NCI-H2227 treated with DMSO at 0.1 percent for 48 hours (cell line): ENCODE measurements around the gene MBNL1.
"Not testable (repeated sequence)": the region's sequence is repeated elsewhere in the genome, so short reads cannot be mapped to it uniquely, and the experiment has no call there.

Source experiments
- DNase-seq: peaks from one replicate; lab custom pipeline; 2025; lab: John Stamatoyannopoulos, UW

MBNL1 gene

DNA sequence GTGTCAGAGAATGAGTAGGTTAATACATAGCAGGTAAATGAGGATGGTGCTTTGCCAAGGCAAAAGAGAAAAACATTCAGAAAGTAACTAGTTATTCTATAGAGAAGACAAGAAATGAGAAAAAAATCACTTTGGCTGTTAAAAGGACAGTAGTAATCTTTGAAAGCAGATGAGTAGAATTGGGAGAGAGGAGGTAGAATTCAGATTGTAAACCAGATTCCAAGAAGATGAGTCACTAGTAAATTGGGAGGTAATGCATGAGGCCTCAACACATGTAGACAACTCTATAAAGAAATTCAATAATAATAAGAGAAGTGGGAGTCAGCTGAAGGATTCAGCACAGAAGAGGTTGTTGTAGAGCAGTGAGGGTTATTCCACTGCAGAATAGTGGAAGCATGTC is 81.4 kb downstream of the MBNL1 start:
- no peak for DNase-seq

DNA sequence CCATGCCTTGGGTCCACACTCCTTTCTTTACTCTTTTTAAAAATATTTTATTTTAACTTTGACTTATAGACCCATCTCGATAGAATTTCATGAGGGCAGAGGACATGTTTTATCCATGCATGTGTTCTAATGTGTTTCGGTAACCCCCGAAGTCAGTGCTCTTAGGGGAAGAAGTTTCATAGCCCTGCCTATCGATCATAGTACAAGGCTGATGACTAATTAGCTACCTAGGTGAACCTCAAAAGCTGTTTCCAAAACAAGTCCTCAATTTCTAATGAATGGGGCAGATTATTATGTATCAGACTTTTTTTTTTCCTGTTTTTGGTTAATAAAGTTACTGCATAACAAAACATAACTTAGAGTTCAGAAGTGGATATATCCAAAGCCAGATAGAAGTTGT is 82.0 kb downstream of the MBNL1 start:
- no peak for DNase-seq

DNA sequence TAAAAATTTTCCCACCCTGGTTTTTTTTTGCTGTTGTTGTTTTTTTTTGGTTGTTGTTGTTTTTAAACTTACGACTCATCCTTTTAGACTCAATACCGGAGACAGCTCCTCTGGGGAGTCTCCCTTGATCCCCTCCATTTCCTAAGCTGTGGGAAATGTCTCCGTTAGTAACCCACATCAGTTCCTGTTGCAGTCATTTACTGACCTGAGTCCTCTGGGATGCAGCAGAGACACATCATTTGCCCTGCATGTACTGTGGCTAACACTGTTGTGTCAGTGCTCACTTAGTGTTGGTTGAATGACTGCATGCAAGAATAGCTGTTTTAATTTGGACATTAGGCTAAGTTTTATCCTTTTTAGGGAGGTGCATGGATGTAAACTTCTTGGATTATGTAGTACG is 83.8 kb downstream of the MBNL1 start:
- DNase-seq, result no peak

DNA sequence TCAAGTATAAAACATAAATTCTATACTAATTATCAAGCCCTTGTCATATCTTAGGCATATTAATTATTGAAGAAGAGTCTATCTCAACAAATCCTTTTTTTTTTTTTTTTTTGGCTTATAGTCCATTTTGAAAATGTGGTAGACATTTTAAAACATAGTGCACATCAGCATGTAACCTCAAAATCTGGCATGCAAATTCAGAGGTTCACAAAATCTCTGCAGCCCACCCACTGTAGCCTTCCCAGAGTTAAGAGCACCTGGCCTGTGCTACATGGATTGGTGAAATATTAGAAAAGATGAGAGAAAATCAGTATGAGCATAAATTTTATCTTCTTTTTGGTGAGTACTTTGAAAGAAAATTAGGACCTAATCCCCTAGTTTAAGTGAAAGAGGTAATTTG is 84.8 kb downstream of the MBNL1 start:
- DNase-seq, result no peak

DNA sequence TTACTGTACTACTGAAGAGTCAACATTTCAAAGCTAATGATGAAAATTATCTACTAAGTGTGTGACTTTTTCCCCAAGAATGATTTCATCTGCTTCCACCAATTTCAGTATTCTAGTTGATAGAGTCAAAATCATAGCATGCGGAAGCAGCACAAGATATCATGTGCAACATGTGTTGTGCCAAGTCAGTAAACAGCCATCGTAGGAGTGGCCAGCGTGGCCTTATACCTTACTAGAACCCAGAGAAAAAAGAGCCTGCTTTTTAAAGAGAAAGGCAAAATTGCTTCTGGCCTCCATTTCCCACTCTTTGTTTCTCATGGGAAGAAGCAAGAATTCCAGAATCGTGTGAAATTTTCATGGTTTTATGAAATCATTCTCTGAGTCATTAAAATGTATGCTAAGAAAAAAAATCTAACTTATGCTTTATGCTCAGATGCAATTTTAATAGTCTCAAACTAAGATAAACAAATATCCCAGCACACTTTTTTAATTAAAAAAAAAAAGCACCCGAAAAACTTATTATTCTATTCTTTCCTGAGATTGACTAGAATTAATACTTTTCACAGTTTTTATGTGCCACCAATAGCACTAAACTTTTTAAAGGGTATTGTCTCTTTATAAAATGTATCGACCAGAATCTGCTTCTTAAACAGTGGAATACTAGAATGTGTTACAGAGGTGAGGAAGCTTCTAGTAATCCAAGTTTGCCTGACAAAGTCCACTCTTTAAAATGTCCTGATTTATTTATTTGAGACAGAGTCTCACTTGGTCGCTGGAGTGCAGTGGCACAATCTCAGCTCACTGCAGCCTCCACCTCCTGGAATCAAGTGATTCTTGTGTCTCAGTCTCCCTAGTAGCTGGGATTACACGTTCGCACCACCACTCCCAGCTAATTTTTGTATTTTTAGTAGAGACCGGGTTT is 87.3 kb downstream of the MBNL1 start:
- DNase-seq, result no peak

DNA sequence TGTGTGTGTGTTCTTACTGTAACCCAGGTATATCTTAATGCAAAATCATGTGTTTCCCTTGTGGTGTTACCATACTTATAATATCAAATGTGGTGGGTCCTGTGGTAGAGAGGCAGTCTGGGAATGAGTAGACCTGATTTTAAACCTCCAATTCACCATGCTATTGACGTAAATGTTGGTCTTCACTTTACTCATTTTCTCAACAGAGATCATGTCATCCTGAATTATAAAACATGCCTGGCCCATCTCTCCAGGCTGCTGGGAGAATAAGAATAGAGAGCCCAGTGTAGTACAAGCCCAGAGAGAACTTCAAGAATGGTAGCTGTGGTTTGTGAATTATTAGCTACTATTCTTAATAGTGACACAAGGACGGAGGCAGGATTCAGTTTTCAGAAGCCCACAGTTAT is 88.1 kb downstream of the MBNL1 start:
- no peak for DNase-seq

DNA sequence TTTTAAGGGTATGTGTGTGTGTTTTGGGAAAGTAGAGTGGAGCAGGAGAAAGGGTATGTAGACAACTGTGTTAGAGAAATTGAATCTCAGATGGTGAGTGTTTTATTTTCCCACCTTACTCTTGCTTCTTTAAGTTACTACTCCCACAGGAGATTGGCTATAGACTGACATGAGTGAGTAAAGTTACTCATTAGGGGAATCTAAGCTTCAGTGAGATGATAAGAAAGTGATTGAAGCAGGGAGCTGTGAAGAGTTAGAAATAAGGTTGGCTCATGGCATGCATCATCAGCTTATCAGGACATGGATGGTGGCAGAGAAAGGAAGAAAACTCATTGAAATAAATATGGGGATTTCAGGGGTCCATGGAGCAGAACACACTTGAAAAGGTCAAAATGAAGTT is 88.9 kb downstream of the MBNL1 start:
- no peak for DNase-seq

DNA sequence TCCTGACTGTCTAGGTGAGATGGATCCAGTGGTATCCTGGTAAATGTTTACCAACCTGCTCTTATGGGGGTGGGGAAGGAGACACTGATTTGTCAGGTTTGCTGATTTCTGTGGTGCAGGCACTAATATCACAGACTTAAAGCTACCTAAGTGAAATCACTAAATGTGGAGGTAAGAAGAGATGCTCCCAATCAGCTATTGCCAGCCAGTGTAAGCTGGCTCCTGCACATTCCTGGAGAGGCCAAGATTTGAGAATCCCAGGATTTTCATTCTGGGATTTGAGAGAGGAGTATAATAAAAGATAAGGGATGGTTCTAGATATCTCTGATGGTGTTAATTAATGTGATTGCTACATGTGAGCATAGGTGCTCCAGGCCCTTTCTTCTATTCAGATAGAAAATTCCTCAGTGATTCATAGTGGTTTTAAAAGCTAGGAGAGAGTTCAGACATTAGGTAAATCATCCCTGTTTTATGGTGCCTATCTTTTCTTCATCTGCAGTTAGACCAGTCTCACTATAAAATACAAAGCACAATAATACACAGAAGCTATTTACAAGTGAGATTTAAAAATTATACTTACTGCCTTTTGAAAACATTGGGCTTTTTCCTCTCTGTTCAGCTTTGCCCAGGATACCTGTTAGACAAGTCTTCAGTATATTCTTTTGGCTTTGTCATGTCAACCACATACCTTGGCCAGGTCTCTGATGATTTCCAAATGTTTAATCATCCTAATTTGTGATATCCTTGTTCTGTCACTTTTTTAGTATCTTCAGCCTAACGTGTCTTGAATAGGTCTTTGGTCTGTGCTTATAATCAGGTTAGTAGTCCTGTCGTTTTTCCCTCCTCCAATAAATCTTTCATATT is 90.9 kb downstream of the MBNL1 start:
- DNase-seq, result no peak

DNA sequence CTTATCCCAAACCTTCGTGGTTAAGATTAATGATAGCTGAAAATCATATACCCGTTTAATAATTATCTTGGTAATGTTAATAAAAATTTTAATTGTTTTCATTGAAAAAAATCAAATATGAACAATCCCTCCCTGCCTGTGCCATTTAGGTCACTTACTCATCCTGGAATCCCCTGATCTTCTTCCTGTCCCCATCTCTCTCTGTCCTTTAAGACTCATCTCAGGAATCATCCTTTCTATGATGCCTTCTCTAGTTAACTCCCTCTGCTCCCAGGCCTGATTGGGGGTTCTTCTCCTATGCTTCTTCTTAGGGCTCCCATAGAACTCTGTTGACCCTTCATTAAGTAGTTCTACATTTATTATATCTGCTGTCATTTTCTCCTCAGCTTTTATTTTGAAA is 91.6 kb downstream of the MBNL1 start:
- DNase-seq, result no peak

DNA sequence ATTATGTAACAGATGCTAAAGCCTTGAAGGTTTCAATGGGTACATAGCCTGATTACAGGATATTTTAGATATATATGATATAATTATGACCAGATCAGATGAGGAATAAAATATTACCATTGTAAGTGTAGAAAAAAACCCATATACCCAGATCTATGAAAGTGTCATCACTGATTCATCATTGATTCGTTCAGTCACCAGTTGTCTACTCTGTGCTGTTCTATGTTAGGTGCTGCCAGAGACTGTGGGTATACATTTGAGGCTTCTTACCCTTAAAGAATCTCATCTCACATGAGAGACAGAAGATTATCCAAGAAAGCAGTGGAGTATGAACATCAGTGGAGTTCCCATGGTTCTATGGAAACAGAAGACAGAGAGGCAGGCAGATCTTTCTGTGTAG is 92.2 kb downstream of the MBNL1 start:
- no peak for DNase-seq

DNA sequence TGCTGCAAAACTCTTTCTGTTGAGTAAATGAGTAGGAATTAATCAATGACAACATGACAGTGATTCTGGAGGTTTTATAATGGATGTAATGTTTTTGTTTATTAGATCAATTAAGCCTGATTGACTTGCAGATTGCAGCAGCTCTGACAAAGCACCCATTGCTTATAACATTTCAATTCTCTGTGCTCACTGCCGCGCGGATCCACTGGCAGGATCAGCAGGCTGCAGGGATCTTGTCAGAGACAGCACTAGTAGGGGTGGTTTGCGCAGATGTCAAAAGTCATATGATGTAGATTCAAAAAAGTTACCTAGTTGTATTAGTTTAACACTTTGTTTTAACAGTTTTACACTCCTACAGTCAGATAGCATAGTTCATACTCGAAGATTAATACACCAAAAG is 93.4 kb downstream of the MBNL1 start:
- DNase-seq, result no peak

DNA sequence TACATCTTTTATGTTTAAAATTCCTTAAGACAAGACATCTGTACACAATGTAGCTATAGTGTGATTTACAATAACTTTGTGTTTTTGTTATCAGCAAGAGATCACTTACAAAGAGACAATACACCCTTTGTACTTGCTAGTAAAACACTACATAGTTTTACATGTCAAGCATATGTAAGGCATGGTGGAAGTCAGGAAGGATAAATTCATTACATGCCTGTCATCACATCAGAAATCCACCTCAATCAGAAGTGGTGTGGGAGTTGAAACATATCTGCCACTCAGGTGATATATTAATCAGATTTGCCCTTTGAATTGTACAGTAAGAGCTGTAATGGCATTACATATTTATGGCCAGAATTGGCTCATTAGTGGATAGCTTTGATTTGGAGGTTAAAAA is 95.5 kb downstream of the MBNL1 start:
- DNase-seq, result no peak

DNA sequence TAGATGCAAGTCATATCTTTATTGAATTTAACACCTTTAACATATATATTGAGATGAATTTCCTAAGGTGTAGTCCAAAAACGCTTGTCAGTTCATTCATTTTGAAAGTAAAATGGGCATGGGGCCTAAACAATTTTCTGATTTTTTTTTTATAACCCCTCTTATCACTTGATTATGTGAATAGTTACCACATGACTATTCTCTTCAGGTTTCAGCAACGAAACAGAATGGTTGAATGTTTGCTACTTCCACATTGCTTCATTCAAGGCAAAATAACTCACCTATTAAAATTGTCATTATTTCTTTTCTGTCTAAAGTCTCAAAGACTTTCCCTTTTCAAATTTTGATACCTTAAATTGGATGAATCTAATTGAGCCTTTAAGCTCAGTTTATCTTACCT is 96.4 kb downstream of the MBNL1 start:
- no peak for DNase-seq

DNA sequence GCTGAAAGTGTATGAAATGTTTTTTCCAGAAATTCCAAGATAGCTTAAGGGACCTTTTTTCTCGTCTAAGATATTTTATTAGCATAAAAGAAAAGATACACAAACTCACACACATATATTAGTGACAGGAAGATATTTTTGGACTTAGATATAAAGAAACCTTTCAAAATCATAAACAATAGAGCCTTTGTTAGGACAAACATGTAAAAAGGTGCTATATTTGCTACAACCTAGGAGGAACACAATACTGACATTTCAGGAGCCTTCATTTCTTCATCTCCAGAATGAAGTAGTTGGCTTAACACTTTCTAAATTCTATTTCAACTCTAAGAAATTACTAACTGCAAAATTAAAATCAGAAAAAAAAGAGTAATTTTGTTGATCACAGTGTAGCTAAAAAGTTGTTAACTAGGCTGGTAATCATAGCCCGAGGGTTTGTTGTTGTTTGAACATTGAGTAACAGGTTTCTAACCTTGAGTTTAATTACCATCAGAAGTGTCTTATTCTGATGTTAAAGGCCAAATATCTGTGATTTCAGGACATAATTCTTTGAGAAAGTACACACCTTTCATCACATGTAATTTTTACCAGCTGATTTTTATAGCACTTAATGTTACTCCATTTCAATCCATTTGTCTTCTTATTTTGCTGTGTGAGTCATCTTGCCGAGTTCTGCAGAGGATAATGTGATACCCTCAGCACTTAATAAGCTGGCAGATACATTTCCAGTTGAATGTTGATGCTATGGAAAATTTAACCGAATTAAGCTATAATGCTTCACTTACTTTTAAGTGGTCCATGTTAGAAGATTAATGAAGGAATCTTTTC is 97.3 kb downstream of the MBNL1 start:
- no peak for DNase-seq

DNA sequence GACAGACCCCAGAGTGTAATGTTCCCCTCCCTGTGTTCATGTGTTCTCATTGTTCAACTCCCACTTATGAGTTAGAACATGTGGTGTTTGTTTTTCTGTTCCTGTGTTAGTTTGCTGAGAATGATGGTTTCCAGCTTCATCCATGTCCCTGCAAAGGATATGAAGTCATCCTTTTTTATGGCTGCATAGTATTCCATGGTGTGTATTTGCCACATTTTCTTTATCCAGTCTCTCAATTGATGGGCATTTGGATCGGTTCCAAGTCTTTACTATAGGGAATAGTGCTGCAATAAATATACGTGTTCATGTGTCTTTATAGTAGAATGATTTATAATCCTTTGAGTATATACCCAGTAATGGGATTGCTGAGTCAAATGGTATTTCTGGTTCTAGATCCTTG is 98.5 kb downstream of the MBNL1 start:
- not testable (repeated sequence) for DNase-seq

DNA sequence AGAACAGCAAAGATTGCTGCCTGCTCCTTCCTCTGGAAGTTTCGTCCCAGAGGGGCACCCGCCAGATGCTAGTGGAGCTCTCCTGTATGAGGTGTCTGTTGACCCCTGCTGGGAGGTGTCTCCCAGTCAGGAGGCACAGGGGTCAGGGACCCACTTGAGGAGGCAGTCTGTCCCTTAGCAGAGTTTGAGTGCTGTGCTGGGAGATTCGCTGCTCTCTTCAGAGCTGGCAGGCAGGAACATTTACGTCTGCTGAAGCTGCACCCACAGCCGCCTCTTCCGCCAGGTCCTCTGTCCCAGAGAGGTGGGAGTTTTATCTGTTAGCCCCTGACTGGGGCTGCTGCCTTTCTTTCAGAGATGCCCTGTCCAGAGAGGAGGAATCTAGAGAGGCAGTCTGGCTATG is 103.9 kb downstream of the MBNL1 start:
- DNase-seq, result not testable (repeated sequence)

DNA sequence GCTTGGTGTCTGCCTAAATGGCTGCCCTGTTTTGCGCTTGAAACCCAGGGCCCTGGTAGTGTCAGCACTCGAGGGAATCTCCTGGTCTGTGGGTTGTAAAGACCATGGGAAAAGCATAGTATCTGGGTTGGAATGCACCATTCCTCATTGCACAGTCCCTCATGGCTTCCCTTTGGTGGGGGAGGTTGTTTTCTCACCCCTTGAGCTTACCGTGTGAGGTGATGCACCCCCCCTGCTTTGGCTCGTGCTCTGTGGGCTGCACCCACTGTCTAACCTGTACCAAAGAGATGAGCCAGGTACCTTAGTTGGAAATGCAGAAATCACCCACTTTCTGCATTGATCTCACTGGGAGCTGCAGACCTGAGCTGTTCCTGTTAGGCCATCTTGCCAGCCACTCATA is 104.7 kb downstream of the MBNL1 start:
- no peak for DNase-seq

DNA sequence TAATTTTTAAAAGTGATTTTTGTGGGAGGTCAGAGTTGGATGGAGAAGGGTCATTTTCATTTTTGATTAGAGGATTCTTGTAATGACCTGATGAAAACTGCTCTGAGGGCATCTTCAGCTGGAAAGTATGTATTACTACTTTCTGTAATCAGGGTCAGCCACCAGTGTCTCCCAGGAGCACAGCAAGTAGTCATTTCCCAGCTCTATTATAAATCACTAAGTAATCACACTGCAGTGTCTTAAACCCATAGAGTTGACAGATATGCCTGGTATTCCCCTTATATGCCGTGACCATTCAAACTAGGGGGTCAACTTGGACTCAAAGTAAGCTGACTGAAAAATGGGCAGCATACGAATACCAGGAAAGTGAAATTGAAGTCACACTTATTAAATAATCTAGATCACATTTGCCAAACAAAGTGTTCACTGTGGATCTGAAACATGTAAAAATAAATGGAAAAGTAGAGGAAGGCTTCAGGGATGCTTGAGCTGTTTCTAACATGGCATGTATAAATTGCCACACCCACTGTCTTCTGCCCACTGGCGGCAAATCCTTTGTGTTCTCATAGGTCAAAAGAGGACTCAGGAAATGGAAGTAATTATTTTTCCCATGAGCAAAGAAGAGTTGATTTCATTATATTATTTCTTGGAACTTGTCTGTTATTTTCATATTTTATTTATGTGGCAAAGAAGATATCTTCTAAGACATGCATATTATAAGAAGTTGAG is 105.7 kb downstream of the MBNL1 start:
- DNase-seq, result no peak

DNA sequence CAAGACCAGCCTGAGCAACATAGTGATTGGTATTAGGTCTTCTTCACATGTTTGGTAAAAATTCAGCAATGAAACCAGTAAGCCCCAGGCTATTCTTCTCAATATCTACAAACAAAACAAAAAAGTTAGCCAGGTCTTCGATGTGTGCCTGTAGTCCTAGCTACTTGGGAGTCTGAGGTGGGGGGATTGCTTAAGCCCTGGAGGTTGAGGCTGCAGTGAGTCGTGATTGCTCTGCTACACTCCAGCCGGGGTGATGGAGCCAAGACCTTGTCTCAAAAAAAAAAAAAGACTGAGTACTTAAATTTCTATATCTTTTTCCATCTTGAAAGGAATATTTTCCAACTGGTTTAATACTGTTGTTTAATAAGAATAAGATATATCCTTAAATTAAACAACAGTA is 106.8 kb downstream of the MBNL1 start:
- DNase-seq, result no peak

DNA sequence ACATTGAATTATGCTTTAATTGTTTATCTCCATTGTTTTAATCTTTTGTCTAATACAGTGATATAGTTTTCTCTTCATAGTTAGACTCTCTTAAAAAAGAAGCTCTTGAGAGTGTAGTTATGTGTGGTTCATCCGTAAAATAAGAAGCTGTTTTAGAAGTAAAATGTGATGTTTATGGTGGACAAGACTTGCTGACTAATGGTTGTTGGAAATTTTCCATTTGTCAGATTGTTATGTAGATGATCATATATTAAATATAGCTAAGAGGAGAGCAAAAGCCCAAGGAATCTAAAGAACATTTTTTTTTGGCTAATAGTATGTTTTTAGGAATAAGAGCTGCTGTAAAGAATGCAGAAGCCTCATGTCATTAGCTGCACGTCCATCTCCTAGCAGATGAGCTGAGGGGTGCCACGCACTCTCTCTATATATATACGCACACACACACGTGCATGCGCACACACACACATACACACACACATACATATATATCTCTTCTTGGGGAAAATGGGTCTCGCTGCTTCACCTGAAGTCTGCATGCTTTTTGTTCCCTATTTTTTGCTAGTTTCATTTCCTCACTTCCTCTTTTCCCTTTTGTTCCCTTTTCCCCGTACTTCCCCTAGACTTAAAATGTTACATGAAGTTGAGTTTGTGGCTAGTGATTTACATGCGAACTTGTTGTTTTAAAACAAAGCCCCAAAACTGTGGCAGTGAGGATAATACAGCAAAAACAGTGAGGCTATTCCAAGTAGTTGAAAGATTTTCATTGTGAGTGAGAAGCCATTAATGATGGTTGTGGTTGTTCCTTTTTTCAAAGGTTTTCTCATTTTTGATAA is 107.8 kb downstream of the MBNL1 start:
- no peak for DNase-seq

DNA sequence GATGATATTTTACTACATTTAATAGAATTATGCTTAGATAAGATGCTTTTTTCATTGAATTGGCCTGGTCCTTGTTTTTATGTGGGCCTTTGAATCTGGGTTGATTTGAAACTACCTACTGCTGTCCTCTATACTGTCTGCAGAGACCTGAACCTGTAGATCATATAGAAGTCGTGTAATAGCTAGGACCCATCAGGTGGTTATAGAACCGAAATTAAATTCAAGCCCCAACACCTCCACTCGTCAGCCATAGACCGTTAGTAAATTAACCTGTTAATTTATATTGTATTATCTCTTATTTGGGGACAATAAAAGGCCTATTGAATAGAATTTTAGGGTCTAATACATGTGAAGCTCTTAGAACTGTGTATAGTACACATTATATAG is 108.4 kb downstream of the MBNL1 start:
- no peak for DNase-seq
